K562 (cell line): Measurements from ENCODE around the gene KIAA0513. TPM values are rescaled to one million over a fixed set of nuclear protein-coding genes. Genes with fewer than 3 reads are reported as not detected.
A peak's percentile ranks its signal among the peaks of the same experiment; 100 is the strongest.

Experiments used
- ARNT ChIP-seq, 2 experiments: fragments of 450-650 bp; IDR thresholded peaks; 2 replicates each; pipeline ENCODE4 v1.6.1; 2016; ENCODE audit warnings: mild to moderate bottlenecking in 1 of 2
- BACH1 ChIP-seq: fragments of 200-800 bp; sonication (Bioruptor generic); IDR thresholded peaks from 2 replicates; pipeline ENCODE4 v1.6.1; 2016; ENCODE audit warnings: missing genetic modification characterization, missing compliant biosample characterization
- CBX3 ChIP-seq, 2 experiments: IDR thresholded peaks; 1 replicate in 1 of 2; 2 replicates in 1 of 2; pipeline ENCODE4 v1.6.1; 2012; ENCODE audit warnings: inconsistent platforms in 2 of 2, low read length in 2 of 2, borderline replicate concordance in 1 of 2, control low read depth in 1 of 2
- CTCF ChIP-seq, 3 experiments: IDR thresholded peaks in 2 of 3; conservative IDR thresholded peaks in 1 of 3; 2 replicates each; pipeline ENCODE4 v1.5.1; 2011 to 2012; ENCODE audit warnings: low read length in 3 of 3, mild to moderate bottlenecking in 3 of 3, control low read depth in 2 of 3, improper control_type of control experiment in 1 of 3, inconsistent platforms in 1 of 3, low read depth in 1 of 3, mixed read lengths in 1 of 3, moderate library complexity in 1 of 3; ENCODE audit not compliant: insufficient read depth in 2 of 3
- ESRRA ChIP-seq: fragments of 450-650 bp; IDR thresholded peaks from 2 replicates; pipeline ENCODE4 v1.6.1; 2014; ENCODE audit warnings: low read depth, mild to moderate bottlenecking, moderate library complexity, borderline replicate concordance
- ETV1 ChIP-seq: fragments of 450-650 bp; conservative IDR thresholded peaks from 2 replicates; pipeline ENCODE4 v1.6.1; 2016; ENCODE audit warnings: missing genetic modification characterization, control low read depth, low read depth, missing compliant biosample characterization
- GATA2 ChIP-seq: sonication (generic); formaldehyde crosslinking; IDR thresholded peaks from 2 replicates; pipeline ENCODE4 v1.4.0; 2020; ENCODE audit warnings: mild to moderate bottlenecking, missing genetic modification reagents
- GTF2E2 ChIP-seq: fragments of 200-800 bp; sonication (Bioruptor generic); IDR thresholded peaks from 2 replicates; pipeline ENCODE4 v1.6.1; 2016; ENCODE audit warnings: missing genetic modification characterization, missing compliant biosample characterization
- HNRNPLL ChIP-seq: fragments of 200-400 bp; formaldehyde crosslinking; IDR thresholded peaks from 2 replicates; pipeline ENCODE4 v1.6.1; 2017; ENCODE audit warnings: low read length, low read depth, mild to moderate bottlenecking; ENCODE audit not compliant: poor library complexity, severe bottlenecking
- IRF1 ChIP-seq: sonication (generic); formaldehyde crosslinking; IDR thresholded peaks from 2 replicates; pipeline ENCODE4 v1.8.0; 2022; ENCODE audit warnings: missing genetic modification reagents, mild to moderate bottlenecking, borderline replicate concordance
- KDM2B ChIP-seq: fragments of 250-450 bp; sonication (Bioruptor Pico); IDR thresholded peaks from 2 replicates; pipeline ENCODE4 v1.8.0; 2021; ENCODE audit warnings: mild to moderate bottlenecking, moderate library complexity
- MEIS2 ChIP-seq: fragments of 450-650 bp; IDR thresholded peaks from 2 replicates; pipeline ENCODE4 v1.6.1; 2014; ENCODE audit warnings: mild to moderate bottlenecking; ENCODE audit not compliant: partially characterized antibody
- NBN ChIP-seq: fragments of 450-650 bp; IDR thresholded peaks from 2 replicates; pipeline ENCODE4 v1.6.1; 2016; ENCODE audit warnings: low read depth, mild to moderate bottlenecking
- NFRKB ChIP-seq: fragments of 450-650 bp; IDR thresholded peaks from 2 replicates; pipeline ENCODE4 v1.6.1; 2016; ENCODE audit warnings: low read depth
- PML ChIP-seq: IDR thresholded peaks from 2 replicates; pipeline ENCODE4 v1.6.1; 2012; ENCODE audit warnings: low read length, inconsistent platforms
- POLR3G ChIP-seq: IDR thresholded peaks from 2 replicates; pipeline ENCODE4 v1.6.1; 2011; ENCODE audit not compliant: insufficient read length, insufficient replicate concordance; ENCODE audit errors: extremely low read depth
- RNF219 ChIP-seq: fragments of 250-450 bp; sonication (Bioruptor Pico); IDR thresholded peaks from 2 replicates; pipeline ENCODE4 v1.5.0; 2022; ENCODE audit warnings: mild to moderate bottlenecking
- SMARCA5 ChIP-seq: fragments of 450-650 bp; IDR thresholded peaks from 2 replicates; pipeline ENCODE4 v1.6.1; 2016
- SRF ChIP-seq, 2 experiments: fragments of 250-450, 450-650 bp in 1 of 2; sonication (Bioruptor Pico) in 1 of 2; sonication (generic) in 1 of 2; formaldehyde crosslinking; IDR thresholded peaks; 2 replicates each; pipeline versions ENCODE4 v1.5.0 to v1.5.1; 2020 to 2022; ENCODE audit warnings: mild to moderate bottlenecking in 1 of 2, missing genetic modification reagents in 1 of 2
- TARDBP ChIP-seq: fragments of 450-650 bp; IDR thresholded peaks from 2 replicates; pipeline ENCODE4 v1.6.1; 2016
- TEAD4 ChIP-seq, 2 experiments: sonication (generic) in 1 of 2; formaldehyde crosslinking in 1 of 2; IDR thresholded peaks; 2 replicates each; pipeline versions ENCODE4 v1.6.1 to v1.8.0; 2012 to 2022; ENCODE audit warnings: borderline replicate concordance in 1 of 2, inconsistent platforms in 1 of 2, low read length in 1 of 2, mild to moderate bottlenecking in 1 of 2, missing genetic modification reagents in 1 of 2
- ZNF174 ChIP-seq: fragments of 250-450 bp; sonication (Bioruptor Pico); IDR thresholded peaks from 2 replicates; pipeline ENCODE4 v1.4.0; 2020; ENCODE audit warnings: mild to moderate bottlenecking
- ZNF197 ChIP-seq: fragments of 200-800 bp; sonication (Bioruptor generic); IDR thresholded peaks from 2 replicates; pipeline ENCODE4 v1.6.1; 2016; ENCODE audit warnings: low read depth, missing genetic modification characterization, missing compliant biosample characterization
- ZNF57 ChIP-seq: fragments of 450-650 bp; formaldehyde crosslinking; IDR thresholded peaks from 2 replicates; pipeline ENCODE4 v1.4.0; 2020; ENCODE audit warnings: mild to moderate bottlenecking, moderate library complexity
- polyA plus RNA-seq, 8 experiments: library from polyadenylated mRNA; depleted of rRNA in 4 of 8; stranded (reverse) in 5 of 8; unstranded in 3 of 8; fragments of >200 nt; fragmentation: Nextera tagmentation in 2 of 8; fragmentation: Illumina TruSeq in 1 of 8; extraction: Ambion mirVana in 2 of 8; extraction: Trizol in 1 of 8; gene quantifications; 2 replicates each; pipeline versions ENCODE4 v1.2.1 to v1.2.3, GENCODE V29; 2011 to 2014; ENCODE audit warnings: inconsistent platforms in 1 of 8, missing spikeins in 1 of 8
- total RNA-seq, 7 experiments: library from RNA; depleted of rRNA in 6 of 7; stranded (reverse); fragments of >200 nt in 6 of 7; fragmentation: Illumina TruSeq in 2 of 7; extraction: Trizol in 2 of 7; gene quantifications; 2 replicates each; pipeline versions ENCODE4 v1.2.1 to v1.2.3, GENCODE V29; 2011 to 2021; ENCODE audit warnings: low replicate concordance in 1 of 7

Gene KIAA0513
- total and polyA plus RNA-seq, 9 of the 15 experiments (the other 6 are each of a cell fraction or from before 2014, with no cell fraction given), result 0.18 to 13.7 (median 10.2) TPM

- TF ChIP-seq PML (peak; percentile 48; the same call in 1 of the 2 replicates), ESRRA (no peak), HNRNPLL (no peak), MEIS2 (peak; percentile 87), NFRKB (0 out of 2 replicates have a peak, but pooled peaks have one; percentile 53), TEAD4 (IDR thresholded peaks at IDR 0.05; ENCODE audit: low read length) (peak; percentile 56; the same call in 1 of the 2 replicates), TEAD4 (CRISPR knock-in tag; IDR thresholded peaks at IDR 0.05; ENCODE audit: borderline replicate concordance) (no peak), SMARCA5 (peak; percentile 7; the same call in 1 of the 2 replicates), ETV1 (tag) (peak; percentile 56), IRF1 (no peak), RNF219 (CRISPR knock-in tag) (no peak), GATA2 (CRISPR knock-in tag) (peak; percentile 12; the same call in 1 of the 2 replicates), POLR3G (no peak), KDM2B (no peak), CBX3 (IDR thresholded peaks at IDR 0.05; ENCODE audit: borderline replicate concordance in 1 of 2, low read length in 2 of 2) (0 out of 3 replicates have a peak, but pooled peaks of 1 of the 2 experiments have one; percentile 3), NBN (peak; percentile 55; the same call in 1 of the 2 replicates), GTF2E2 (tag) (0 out of 2 replicates have a peak, but pooled peaks have one; percentile 41), TARDBP (no peak), ZNF57 (CRISPR knock-in tag) (no peak), BACH1 (tag) (no peak; the same call in 1 of the 2 replicates), ZNF174 (CRISPR knock-in tag) (no peak), SRF (CRISPR knock-in tag; IDR thresholded peaks at IDR 0.05) (peak in 1 of 2 experiments; percentile 16; a peak in 1 of 4 replicates), ARNT (IDR thresholded peaks at IDR 0.05) (peak in 1 of 2 experiments; percentile 4; a peak in 1 of 4 replicates), CTCF (IDR thresholded peaks at IDR 0.05 in 2 of 3, conservative IDR thresholded peaks at IDR 0.05 in 1 of 3; ENCODE audit: insufficient read depth in 2 of 3, low read depth in 1 of 3, low read length in 3 of 3) (peak in 2 of 3 experiments; percentile 12 to 33; a peak in 3 of 6 replicates), ZNF197 (CRISPR knock-in tag) (no peak)
These were observed 23.5 kb downstream of the KIAA0513 start (continued) for GRCh38 chr16:85051067-85051581.
